Measurements from ENCODE around the gene PLCXD1.
"Not testable (repeated sequence)": the region's sequence is repeated elsewhere in the genome, so short reads cannot be mapped to it uniquely, and the experiment has no call there.

Gene PLCXD1

DNA sequence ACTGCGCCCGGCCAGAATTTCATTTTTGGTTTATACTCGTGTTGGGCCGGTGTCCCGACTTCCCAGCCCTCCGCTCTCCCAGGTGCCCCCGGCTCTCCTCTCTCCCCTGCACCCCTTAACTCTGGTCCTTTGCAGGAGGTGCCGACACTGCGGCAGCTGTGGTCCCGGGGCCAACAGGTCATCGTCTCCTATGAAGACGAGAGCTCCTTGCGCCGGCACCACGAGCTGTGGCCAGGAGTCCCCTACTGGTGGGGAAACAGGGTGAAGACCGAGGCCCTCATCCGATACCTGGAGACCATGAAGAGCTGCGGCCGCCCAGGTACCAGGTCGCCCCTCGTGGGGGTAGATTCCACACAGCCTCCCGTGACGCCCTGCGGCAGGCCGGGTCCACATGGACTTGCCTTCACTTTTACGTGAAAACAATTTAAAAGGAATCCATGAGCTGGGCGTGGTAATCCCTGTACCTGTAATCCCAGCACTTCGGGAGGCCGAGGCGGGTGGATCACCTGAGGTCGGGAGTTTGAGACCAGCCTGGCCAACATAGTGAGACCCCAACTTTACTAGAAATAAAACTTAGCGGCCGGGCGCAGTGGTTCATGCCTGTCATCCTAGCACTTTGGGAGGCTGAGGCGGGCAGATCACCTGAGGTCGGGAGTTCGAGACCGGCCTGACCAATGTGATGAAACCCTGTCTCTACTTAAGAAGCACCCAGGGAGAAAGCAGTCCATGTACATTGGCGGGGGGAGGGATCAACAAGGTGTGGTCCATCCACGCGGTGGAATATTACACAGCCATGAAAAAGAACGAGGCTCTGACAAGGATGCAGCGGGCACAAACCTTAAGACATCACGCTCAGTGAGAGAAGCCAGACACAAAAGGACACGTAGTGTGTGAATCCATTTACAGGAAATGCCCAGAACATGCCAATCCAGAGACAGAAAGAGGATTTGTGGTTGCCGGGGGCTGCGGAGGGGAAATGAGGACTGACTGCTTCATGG is 12.0 kb downstream of the PLCXD1 start:
- H3K4me3 ChIP-seq (ENCODE audit: low read depth, low read length), result no peak overlapping the region
- TF ChIP-seq, protein P1, sequence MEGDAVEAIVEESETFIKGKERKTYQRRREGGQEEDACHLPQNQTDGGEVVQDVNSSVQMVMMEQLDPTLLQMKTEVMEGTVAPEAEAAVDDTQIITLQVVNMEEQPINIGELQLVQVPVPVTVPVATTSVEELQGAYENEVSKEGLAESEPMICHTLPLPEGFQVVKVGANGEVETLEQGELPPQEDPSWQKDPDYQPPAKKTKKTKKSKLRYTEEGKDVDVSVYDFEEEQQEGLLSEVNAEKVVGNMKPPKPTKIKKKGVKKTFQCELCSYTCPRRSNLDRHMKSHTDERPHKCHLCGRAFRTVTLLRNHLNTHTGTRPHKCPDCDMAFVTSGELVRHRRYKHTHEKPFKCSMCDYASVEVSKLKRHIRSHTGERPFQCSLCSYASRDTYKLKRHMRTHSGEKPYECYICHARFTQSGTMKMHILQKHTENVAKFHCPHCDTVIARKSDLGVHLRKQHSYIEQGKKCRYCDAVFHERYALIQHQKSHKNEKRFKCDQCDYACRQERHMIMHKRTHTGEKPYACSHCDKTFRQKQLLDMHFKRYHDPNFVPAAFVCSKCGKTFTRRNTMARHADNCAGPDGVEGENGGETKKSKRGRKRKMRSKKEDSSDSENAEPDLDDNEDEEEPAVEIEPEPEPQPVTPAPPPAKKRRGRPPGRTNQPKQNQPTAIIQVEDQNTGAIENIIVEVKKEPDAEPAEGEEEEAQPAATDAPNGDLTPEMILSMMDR (IDR thresholded peaks at IDR 0.05; ENCODE audit: low read depth, low read length), result no peak

DNA sequence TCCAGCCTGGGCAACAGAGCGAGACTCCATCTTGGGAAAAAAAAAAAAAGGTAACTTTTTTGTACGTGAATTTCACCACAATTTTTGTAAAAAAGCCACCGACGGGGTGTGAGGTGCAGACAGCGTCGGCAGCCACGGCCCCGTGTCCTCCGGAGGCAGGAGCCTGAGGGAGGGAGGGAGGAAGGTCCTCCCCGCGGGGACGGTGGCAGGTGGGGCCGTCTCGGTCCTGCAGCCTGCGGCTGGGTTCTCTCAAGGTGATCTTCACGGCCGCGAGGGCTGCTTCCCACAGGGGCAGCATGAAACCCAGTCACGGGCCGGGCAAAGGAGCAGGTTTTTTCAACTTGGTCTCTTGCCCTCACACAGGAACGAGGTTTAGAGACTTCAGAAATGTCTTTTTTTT is 14.0 kb downstream of the PLCXD1 start:
- H3K4me3 ChIP-seq (ENCODE audit: low read depth, low read length), result no peak overlapping the region
- TF ChIP-seq, protein P1 (IDR thresholded peaks at IDR 0.05; ENCODE audit: low read depth, low read length), result no peak

DNA sequence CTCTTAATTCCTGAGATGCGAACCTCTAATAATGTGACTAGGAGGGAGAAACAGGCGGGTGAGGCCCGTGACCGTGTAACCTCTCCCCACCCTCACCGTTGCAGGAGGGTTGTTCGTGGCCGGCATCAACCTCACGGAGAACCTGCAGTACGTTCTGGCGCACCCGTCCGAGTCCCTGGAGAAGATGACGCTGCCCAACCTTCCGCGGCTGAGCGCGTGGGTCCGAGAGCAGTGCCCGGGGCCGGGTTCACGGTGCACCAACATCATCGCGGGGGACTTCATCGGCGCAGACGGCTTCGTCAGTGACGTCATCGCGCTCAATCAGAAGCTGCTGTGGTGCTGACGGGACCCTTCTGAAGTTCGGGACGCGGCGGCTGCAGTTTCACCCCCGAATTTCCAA is 17.8 kb downstream of the PLCXD1 start:
- TF ChIP-seq, protein P1 (IDR thresholded peaks at IDR 0.05; ENCODE audit: low read depth, low read length), result no peak
- H3K4me3 ChIP-seq (ENCODE audit: low read depth, low read length), result no peak overlapping the region

DNA sequence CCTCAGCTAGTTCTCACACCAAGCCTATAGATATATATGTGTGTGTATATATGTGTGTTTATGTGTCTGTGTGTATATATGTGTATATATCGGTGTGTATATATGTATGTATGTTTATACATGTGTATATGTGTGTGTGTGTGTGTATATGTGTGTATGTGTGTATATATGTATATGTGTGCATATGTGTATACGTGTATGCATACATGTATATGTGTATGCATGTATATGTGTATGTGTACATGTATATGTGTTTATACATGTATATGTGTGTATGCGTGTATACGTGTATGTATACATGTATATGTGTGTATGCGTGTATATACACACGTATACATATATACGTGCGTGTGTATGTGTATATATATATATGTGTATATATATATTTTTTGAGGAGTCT is 19.2 kb downstream of the PLCXD1 start:
- TF ChIP-seq, protein P1 (IDR thresholded peaks at IDR 0.05; ENCODE audit: low read depth, low read length), result no peak
- no peak overlapping the region for H3K4me3 ChIP-seq (ENCODE audit: low read depth, low read length)

DNA sequence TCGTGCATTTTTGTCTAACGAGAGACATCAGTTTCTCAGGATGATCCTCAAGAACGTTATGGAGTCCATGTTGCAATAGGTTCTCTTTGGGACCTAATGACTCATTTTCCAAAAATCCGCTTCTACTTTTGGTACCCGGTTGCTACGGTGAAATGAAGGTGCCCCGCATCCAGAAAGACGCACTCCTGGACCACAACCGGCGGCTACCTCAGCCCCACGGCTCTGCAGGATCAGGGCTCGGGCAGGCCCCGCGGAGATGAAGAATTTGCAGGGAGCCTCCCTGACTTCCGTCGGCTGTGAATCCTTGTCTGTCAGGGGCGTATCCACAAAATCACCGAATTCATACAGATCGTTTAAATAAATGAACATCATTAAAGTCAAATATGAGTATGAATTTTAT is 21.8 kb downstream of the PLCXD1 start:
- H3K4me3 ChIP-seq (ENCODE audit: low read depth, low read length), result no peak overlapping the region
- TF ChIP-seq, protein P1 (IDR thresholded peaks at IDR 0.05; ENCODE audit: low read depth, low read length), result no peak

DNA sequence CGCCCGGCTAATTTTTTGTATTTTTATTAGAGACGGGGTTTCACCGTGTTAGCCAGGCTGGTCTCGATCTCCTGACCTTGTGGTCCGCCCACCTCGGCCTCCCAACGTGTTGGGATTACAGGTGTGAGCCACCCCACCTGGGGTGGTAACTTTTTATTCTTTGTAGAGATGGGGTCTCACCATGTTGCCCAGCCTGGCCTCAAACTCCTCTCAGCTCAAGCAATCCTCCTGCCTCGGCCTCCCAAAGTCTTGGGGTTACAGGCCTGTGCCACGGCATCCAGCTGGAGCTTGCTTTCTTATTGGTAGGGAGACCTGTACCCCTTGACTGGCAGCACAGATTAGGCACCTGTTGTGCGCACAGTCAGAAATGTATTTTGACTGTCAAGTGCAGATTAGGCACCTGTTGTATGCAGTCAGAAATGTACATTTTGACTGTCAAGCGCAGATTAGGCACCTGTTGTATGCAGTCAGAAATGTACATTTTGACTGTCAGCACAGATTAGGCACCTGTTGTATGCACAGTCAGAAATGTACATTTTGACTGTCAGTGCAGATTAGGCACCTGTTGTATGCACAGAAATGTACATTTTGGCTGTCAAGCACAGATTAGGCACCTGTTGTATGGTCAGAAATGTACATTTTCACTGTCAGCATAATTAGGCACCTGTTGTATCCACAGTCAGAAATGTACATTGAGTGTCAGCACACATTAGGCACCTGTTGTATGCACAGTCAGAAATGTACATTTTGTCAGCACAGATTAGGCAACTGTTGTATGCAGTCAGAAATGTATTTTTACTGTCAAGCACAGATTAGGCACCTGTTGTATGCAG is 24.8 kb downstream of the PLCXD1 start:
- H3K4me3 ChIP-seq (ENCODE audit: low read depth, low read length), result not testable (repeated sequence)

DNA sequence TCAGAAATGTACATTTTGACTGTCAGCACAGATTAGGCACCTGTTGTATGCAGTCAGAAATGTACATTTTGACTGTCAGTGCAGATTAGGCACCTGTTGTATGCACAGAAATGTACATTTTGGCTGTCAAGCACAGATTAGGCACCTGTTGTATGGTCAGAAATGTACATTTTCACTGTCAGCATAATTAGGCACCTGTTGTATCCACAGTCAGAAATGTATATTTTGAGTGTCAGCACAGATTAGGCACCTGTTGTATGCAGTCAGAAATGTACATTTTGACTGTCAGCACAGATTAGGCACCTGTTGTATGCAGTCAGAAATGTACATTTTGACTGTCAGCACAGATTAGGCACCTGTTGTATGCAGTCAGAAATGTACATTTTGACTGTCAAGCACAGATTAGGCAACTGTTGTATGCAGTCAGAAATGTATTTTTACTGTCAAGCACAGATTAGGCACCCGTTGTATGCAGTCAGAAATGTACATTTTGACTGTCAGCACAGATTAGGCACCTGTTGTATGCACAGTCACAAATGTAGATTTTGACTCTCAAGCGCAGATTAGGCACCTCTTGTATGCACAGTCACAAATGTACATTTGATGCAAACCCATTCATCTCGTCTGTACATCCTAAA is 25.6 kb downstream of the PLCXD1 start:
- H3K4me3 ChIP-seq (ENCODE audit: low read depth, low read length), result not testable (repeated sequence)

Data from WI38 (cell line).